Gastroesophageal sphincter (tissue), 3 donors: ENCODE data around the gene CYB561D1.

Experiments used
- CTCF ChIP-seq, 4 experiments: fragments of 200-600 bp in 2 of 4; fragments of 450-650 bp in 2 of 4; sonication (generic) in 1 of 4; IDR thresholded peaks; one replicate each; pipeline ENCODE4 v1.5.1; 2017 to 2019; ENCODE audit warnings: antibody characterized with exemption in 4 of 4, mild to moderate bottlenecking in 2 of 4, moderate library complexity in 2 of 4
- EP300 ChIP-seq: sonication (generic); formaldehyde crosslinking; IDR thresholded peaks from one replicate; pipeline ENCODE4 v1.6.1; 2017; ENCODE audit warnings: antibody characterized with exemption, mild to moderate bottlenecking

- TF ChIP-seq CTCF (IDR thresholded peaks at IDR 0.05) (no peak), EP300 (no peak)
Measured at GRCh38 chr1:109490934-109491302, 3.0 kb upstream of the CYB561D1 start.
